Brain microvascular endothelial cell (primary cell): Measurements from ENCODE around the gene OR2T34.
"Not testable (repeated sequence)": the region's sequence is repeated elsewhere in the genome, so short reads cannot be mapped to it uniquely, and the experiment has no call there.

Experiments
- DNase-seq: peaks from one replicate; pipeline ENCODE4 v3.0.0-alpha.2; 2020
- H3K27ac ChIP-seq: fragments of 250-450 bp; sonication (Bioruptor Pico); 2 replicates; pipeline ENCODE4 v1.5.1; 2020; ENCODE audit warnings: mild to moderate bottlenecking, moderate library complexity
- H3K27me3 ChIP-seq: fragments of 250-450 bp; sonication (Bioruptor Pico); replicated peaks from 2 replicates; pipeline ENCODE4 v1.5.1; 2020; ENCODE audit warnings: mild to moderate bottlenecking
- H3K36me3 ChIP-seq: fragments of 250-450 bp; sonication (Bioruptor Pico); replicated peaks from 2 replicates; pipeline ENCODE4 v1.5.1; 2020; ENCODE audit warnings: mild to moderate bottlenecking
- H3K4me3 ChIP-seq: 2 replicates; pipeline ENCODE4 v1.5.1; 2011; ENCODE audit warnings: low read depth, mild to moderate bottlenecking, control low read depth, low read length, moderate library complexity
- in situ Hi-C: cut with HindIII; loops from 2 replicates; pipeline ENCODE4 v1.10.0; 2017; ENCODE audit warnings: low sequenced_read_pairs, low pct_ligation_motif_present
- TF ChIP-seq, protein P1 (sequence below): IDR thresholded peaks from 2 replicates; pipeline ENCODE4 v1.5.1; 2011; ENCODE audit warnings: low read depth, mild to moderate bottlenecking, moderate library complexity, low read length, control low read depth, inconsistent platforms; ENCODE audit errors: missing control alignments

Gene OR2T34, protein sequence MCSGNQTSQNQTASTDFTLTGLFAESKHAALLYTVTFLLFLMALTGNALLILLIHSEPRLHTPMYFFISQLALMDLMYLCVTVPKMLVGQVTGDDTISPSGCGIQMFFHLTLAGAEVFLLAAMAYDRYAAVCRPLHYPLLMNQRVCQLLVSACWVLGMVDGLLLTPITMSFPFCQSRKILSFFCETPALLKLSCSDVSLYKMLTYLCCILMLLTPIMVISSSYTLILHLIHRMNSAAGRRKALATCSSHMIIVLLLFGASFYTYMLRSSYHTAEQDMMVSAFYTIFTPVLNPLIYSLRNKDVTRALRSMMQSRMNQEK

GRCh38 chr1:248574657-248575056, at the start of gene OR2T34:
OR2T34 (minus strand) TSS chr1:248574757; CDS start chr1:248574757, 0 bp downstream.
- H3K36me3 ChIP-seq, H3K4me3 ChIP-seq, H3K27me3 ChIP-seq, H3K27ac ChIP-seq, in situ Hi-C loops, DNase-seq: not testable (repeated sequence)

DNA sequence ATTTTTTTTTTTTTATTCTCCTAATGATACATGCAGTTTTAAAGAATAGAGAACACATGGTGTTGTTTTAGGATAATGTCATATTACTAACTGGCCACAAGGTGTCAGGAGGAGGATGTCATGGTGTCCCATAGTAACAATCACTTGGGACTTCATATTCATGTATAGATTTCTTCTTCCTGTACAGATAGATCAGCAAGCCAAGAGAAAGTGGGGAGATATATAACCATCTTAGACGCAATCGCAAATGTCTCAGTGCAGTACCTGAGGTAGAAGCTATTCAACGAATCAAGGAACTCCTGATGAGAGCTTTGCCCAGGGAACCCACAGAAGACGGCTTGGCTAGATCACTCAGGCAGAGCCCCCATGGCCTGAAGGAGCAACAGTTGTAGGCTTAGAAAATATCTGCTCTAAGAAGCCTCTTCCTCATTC, 48.0 kb upstream of the OR2T34 start:
- DNase-seq, result no peak
- in situ Hi-C loops, result no loop called here
- Histone ChIP-seq H3K27ac (no peak overlapping the region), H3K27me3 (no peaks in the 10 kb centered on the region), H3K36me3 (no peaks in the 10 kb centered on the region), H3K4me3 (no peak overlapping the region)
- TF ChIP-seq, protein P1, sequence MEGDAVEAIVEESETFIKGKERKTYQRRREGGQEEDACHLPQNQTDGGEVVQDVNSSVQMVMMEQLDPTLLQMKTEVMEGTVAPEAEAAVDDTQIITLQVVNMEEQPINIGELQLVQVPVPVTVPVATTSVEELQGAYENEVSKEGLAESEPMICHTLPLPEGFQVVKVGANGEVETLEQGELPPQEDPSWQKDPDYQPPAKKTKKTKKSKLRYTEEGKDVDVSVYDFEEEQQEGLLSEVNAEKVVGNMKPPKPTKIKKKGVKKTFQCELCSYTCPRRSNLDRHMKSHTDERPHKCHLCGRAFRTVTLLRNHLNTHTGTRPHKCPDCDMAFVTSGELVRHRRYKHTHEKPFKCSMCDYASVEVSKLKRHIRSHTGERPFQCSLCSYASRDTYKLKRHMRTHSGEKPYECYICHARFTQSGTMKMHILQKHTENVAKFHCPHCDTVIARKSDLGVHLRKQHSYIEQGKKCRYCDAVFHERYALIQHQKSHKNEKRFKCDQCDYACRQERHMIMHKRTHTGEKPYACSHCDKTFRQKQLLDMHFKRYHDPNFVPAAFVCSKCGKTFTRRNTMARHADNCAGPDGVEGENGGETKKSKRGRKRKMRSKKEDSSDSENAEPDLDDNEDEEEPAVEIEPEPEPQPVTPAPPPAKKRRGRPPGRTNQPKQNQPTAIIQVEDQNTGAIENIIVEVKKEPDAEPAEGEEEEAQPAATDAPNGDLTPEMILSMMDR, result no peak

DNA sequence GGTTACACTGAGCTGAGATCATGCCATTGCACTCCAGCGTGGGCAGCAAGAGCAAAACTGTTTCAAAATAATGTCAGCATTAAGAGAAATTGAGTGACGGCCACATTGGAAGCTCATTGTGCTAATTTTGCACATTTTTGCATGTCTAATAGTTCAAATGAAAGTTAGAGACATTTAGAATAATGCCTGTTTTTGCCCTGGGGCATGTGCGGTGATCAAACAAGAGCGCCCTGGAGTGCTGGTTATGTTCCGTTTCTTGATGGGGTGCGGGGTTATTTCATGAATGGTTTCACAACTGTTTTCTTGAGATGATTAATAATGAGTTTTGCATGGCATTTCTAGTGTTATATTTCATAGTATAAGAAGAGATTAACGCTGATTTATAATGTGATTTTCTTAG, 47.2 kb upstream of the OR2T34 start:
- Histone ChIP-seq H3K4me3 (no peak overlapping the region), H3K27me3 (no peaks in the 10 kb centered on the region), H3K27ac (no peak overlapping the region), H3K36me3 (no peaks in the 10 kb centered on the region)
- in situ Hi-C loops, result no loop called here
- TF ChIP-seq, protein P1, result no peak
- no peak for DNase-seq

DNA sequence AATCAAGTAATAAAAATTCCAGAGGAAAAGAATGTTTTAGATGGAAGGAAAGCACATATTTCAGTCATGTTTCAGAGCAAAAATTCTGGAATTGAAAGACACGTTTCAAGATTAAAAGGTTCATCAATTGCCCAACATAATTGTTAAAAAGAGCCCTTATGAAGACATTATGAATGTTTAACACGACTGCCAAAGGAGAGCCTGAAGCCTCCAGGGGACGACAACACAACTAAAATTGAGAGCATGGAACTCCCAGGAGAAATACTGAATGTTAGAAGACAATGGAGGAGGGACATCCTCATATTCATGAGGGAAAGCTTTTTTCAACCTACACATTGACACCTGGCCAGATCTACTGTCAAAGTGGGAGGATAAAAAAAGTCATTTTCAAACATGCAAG, 44.3 kb upstream of the OR2T34 start:
- H3K27me3 ChIP-seq, result no peaks in the 10 kb centered on the region

DNA sequence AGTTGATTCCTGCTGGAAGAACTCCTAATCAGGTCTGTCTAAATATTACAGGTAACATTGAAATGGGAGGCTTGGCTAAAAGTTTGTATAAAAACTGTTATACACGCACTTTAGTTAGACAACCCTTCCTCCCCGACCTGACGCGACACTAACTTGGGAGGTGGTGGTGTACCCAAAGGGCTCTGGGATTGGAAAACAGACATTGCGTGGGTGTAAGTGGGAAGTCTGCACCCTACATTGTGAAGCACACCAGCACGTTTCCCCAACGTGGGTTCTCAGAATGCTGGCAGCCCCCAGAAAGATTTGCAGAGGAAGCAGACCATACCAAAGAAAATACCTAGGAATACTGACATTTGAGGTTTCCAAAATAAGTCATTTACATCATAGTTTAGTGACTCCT, 43.6 kb upstream of the OR2T34 start:
- H3K27ac ChIP-seq, result no peak overlapping the region
- no peak overlapping the region for H3K4me3 ChIP-seq
- no peak for DNase-seq
- no peaks in the 10 kb centered on the region for H3K27me3 ChIP-seq
- in situ Hi-C loops, result no loop called here
- TF ChIP-seq, protein P1, result no peak
- H3K36me3 ChIP-seq, result no peaks in the 10 kb centered on the region

More for the DNA sequence above, 44.3 kb upstream of the OR2T34 start:
- TF ChIP-seq, protein P1, result peak; percentile 40
- Histone ChIP-seq H3K27ac (no peak overlapping the region), H3K36me3 (no peaks in the 10 kb centered on the region), H3K4me3 (no peak overlapping the region)
- peak; percentile 12 for DNase-seq
- in situ Hi-C loops, result no loop called here

DNA sequence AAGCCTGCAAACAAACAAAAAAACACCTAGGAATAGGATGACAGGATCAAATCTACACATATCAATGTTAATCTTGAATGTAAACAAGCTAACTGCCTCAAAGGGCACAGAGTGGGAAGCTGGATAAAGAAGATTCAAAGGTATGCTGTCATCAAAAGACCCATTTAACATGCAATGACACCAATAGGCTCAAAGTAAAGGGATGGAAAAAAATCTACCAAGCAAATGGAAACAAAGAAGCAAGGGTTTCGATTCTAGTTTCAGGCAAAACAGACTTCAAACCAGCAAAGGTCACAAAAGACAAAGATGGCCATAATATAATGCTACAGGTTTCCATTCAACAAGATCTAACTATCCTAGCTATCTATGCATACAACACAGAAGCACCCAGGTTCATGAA, 39.2 kb upstream of the OR2T34 start:
- TF ChIP-seq, protein P1, result no peak
- Histone ChIP-seq H3K4me3 (no peak overlapping the region), H3K27me3 (no peaks in the 10 kb centered on the region), H3K27ac (no peak overlapping the region), H3K36me3 (no peaks in the 10 kb centered on the region)
- in situ Hi-C loops, result no loop called here
- DNase-seq, result no peak
